ENCODE data around the gene CPD. TPM values are rescaled to one million over a fixed set of nuclear protein-coding genes. Genes with fewer than 3 reads are reported as not detected.
"Not testable (repeated sequence)": the region's sequence is repeated elsewhere in the genome, so short reads cannot be mapped to it uniquely, and the experiment has no call there.

The CPD gene
- total RNA-seq, 3 donors from 2014 or later, result 39.2 to 77.3 (median 74.7) TPM

- Histone ChIP-seq H3K9me3 (no peaks in the 10 kb centered on the region), H3K4me1 (ENCODE audit: low read depth) (peaks cover 12% of the 10 kb centered on the region), H3K36me3 (ENCODE audit: low read depth) (no peaks in the 10 kb centered on the region), H3K4me3 (no peak overlapping the region)
- intact Hi-C loops (cut with DNase I, micrococcal nuclease), result no loop called here
- ATAC-seq (no peak), DNase-seq (no peak)
- no peak for TF ChIP-seq CTCF (IDR thresholded peaks at IDR 0.05)
Observed at GRCh38 chr17:30349252-30349651, 29.5 kb upstream of the CPD start.

GRCh38 chr17:30351263-30351662, 27.5 kb upstream of the CPD start:
- H3K4me1 ChIP-seq (ENCODE audit: low read depth); H3K4me3 ChIP-seq; intact Hi-C loops (cut with DNase I, micrococcal nuclease); H3K9me3 ChIP-seq; H3K36me3 ChIP-seq (ENCODE audit: low read depth); DNase-seq; ATAC-seq: not testable (repeated sequence)

GRCh38 chr17:30351735-30352134, 27.0 kb upstream of the CPD start:
- intact Hi-C loops (cut with DNase I, micrococcal nuclease), result no loop called here
- no peak for TF ChIP-seq CTCF (IDR thresholded peaks at IDR 0.05)
- Histone ChIP-seq H3K36me3 (ENCODE audit: low read depth) (no peaks in the 10 kb centered on the region), H3K4me1 (ENCODE audit: low read depth) (no peaks in the 10 kb centered on the region), H3K4me3 (no peak overlapping the region), H3K9me3 (no peaks in the 10 kb centered on the region)
- no peak for DNase-seq
- no peak for ATAC-seq

- TF ChIP-seq CTCF (IDR thresholded peaks at IDR 0.05), result no peak
- intact Hi-C loops (cut with DNase I, micrococcal nuclease), result no loop called here
- ATAC-seq (peak; percentile 55), DNase-seq (no peak)
- Histone ChIP-seq H3K36me3 (ENCODE audit: low read depth) (no peaks in the 10 kb centered on the region), H3K4me3 (no peak overlapping the region), H3K9me3 (no peaks in the 10 kb centered on the region), H3K4me1 (ENCODE audit: low read depth) (no peaks in the 10 kb centered on the region)
Observed at GRCh38 chr17:30352240-30352814, 26.4 kb upstream of the CPD start.

- Histone ChIP-seq H3K9me3 (no peaks in the 10 kb centered on the region), H3K4me1 (ENCODE audit: low read depth) (no peaks in the 10 kb centered on the region), H3K4me3 (no peak overlapping the region), H3K36me3 (ENCODE audit: low read depth) (no peaks in the 10 kb centered on the region)
- ATAC-seq (no peak), DNase-seq (no peak)
- TF ChIP-seq CTCF (IDR thresholded peaks at IDR 0.05), result no peak
- intact Hi-C loops (cut with DNase I, micrococcal nuclease), result no loop called here
Observed at GRCh38 chr17:30354701-30355100, 24.0 kb upstream of the CPD start.

- DNase-seq, result no peak
- Histone ChIP-seq H3K9me3 (peaks cover 10% of the 10 kb centered on the region), H3K4me1 (ENCODE audit: low read depth) (no peaks in the 10 kb centered on the region), H3K4me3 (no peak overlapping the region), H3K36me3 (ENCODE audit: low read depth) (no peaks in the 10 kb centered on the region)
- ATAC-seq, result no peak
- no peak for TF ChIP-seq CTCF (IDR thresholded peaks at IDR 0.05)
- intact Hi-C loops (cut with DNase I, micrococcal nuclease), result no loop called here
Observed at GRCh38 chr17:30357476-30357875, 21.3 kb upstream of the CPD start.
